Fibroblast of mammary gland (primary cell): ENCODE data around the gene PSMA7.

Experiments used
- DNase-seq: peaks from one replicate; pipeline ENCODE4 v3.0.0-alpha.2; 2010; ENCODE audit warnings: low read depth
- H3K4me3 ChIP-seq: 2 replicates; pipeline ENCODE4 v1.5.1; 2011; ENCODE audit warnings: low read depth, mild to moderate bottlenecking, low read length, moderate library complexity; ENCODE audit not compliant: control insufficient read depth
- CTCF ChIP-seq: conservative IDR thresholded peaks from 2 replicates; pipeline ENCODE4 v1.5.1; 2011; ENCODE audit warnings: low read depth, low read length, inconsistent platforms; ENCODE audit not compliant: control insufficient read depth, insufficient read depth

The PSMA7 gene

GRCh38 chr20:62137092-62137384 is 6.2 kb downstream of the PSMA7 start:
- H3K4me3 ChIP-seq = no peak overlapping the region
- no peak for TF ChIP-seq CTCF
- DNase-seq = no peak

- TF ChIP-seq CTCF = peak; percentile 84
- H3K4me3 ChIP-seq = no peak overlapping the region
- peak; percentile 73 for DNase-seq
Observed at GRCh38 chr20:62136283-62137091, 6.7 kb downstream of the PSMA7 start.

GRCh38 chr20:62135573-62136266 is 7.5 kb downstream of the PSMA7 start:
- H3K4me3 ChIP-seq = no peak overlapping the region
- no peak for TF ChIP-seq CTCF
- DNase-seq = no peak

GRCh38 chr20:62134735-62135231 is 8.4 kb downstream of the PSMA7 start:
- TF ChIP-seq CTCF = no peak
- H3K4me3 ChIP-seq = no peak overlapping the region
- DNase-seq = peak; percentile 88

GRCh38 chr20:62133864-62134263 is 9.3 kb downstream of the PSMA7 start:
- TF ChIP-seq CTCF = peak; percentile 16
- DNase-seq = peak; percentile 14
- H3K4me3 ChIP-seq = no peak overlapping the region

GRCh38 chr20:62133051-62133845 is 9.9 kb downstream of the PSMA7 start:
- peak; percentile 43 for DNase-seq
- no peak for TF ChIP-seq CTCF
- no peak overlapping the region for H3K4me3 ChIP-seq
